HG02973 (cell line): ENCODE measurements around the gene CANT1.

Experiments
- ATAC-seq: cut with Tn5 transposase; IDR thresholded peaks from one replicate; pipeline ENCODE4 v1.9.1; 2021; ENCODE audit warnings: moderate library complexity; ENCODE audit not compliant: unreplicated experiment

CANT1 gene

GRCh38 chr17:78997231-78997741 is 12.3 kb downstream of the CANT1 start:
- no peak for ATAC-seq

- ATAC-seq = no peak
Measured at GRCh38 chr17:78996781-78997201, 12.8 kb downstream of the CANT1 start.

GRCh38 chr17:78995761-78996451 is 13.7 kb downstream of the CANT1 start:
- no peak for ATAC-seq

GRCh38 chr17:78995022-78995760 is 14.4 kb downstream of the CANT1 start:
- no peak for ATAC-seq

- ATAC-seq = no peak
Measured at GRCh38 chr17:78993981-78994671, 15.4 kb downstream of the CANT1 start.

- ATAC-seq = no peak
Measured at GRCh38 chr17:78993241-78993956, 16.2 kb downstream of the CANT1 start.

GRCh38 chr17:78992542-78993212 is 16.9 kb downstream of the CANT1 start:
- ATAC-seq = no peak

GRCh38 chr17:78991906-78992532 is 17.5 kb downstream of the CANT1 start:
- ATAC-seq = no peak

GRCh38 chr17:78991017-78991738 is 18.4 kb downstream of the CANT1 start:
- no peak for ATAC-seq

- no peak for ATAC-seq
Measured at GRCh38 chr17:78990349-78991016, 19.1 kb downstream of the CANT1 start.

- no peak for ATAC-seq
Measured at GRCh38 chr17:78988152-78988551, 21.4 kb downstream of the CANT1 start.

GRCh38 chr17:78986649-78987328 is 22.8 kb downstream of the CANT1 start:
- no peak for ATAC-seq

GRCh38 chr17:78986048-78986648 is 23.4 kb downstream of the CANT1 start:
- no peak for ATAC-seq

- ATAC-seq = no peak
Measured at GRCh38 chr17:78985395-78985794, 24.2 kb downstream of the CANT1 start.

GRCh38 chr17:78981010-78981888 is 28.3 kb downstream of the CANT1 start:
- ATAC-seq = no peak

GRCh38 chr17:78980624-78980972 is 29.0 kb downstream of the CANT1 start:
- ATAC-seq = no peak
